Left forelimb (tissue), 1 donor: ENCODE results near the gene SRGAP1.
"Not testable (repeated sequence)": the region's sequence is repeated elsewhere in the genome, so short reads cannot be mapped to it uniquely, and the experiment has no call there.

Experiments used
- DNase-seq: peaks from one replicate; pipeline ENCODE4 v3.0.0-alpha.2; 2018; ENCODE audit warnings: low spot score

The SRGAP1 gene

DNA sequence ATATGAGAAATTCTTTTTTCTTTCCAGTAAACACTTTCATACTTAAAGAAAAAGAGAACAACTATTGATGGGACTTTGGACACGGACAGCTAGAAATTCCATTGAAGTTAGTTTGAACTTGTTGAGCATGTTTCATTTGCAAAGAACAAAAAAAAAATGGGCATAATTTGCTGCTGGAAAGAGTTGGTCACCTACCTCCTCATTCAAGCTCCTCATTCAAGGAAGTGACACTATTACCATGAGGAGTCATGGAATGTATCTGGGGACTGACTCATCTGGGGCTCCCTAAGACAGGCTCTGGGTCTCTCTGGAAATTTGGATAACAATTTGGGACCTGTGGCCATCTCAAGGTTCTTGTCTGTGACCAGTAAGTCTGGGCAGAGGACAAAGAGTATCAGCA is 327.2 kb downstream of the SRGAP1 start:
- no peak for DNase-seq

DNA sequence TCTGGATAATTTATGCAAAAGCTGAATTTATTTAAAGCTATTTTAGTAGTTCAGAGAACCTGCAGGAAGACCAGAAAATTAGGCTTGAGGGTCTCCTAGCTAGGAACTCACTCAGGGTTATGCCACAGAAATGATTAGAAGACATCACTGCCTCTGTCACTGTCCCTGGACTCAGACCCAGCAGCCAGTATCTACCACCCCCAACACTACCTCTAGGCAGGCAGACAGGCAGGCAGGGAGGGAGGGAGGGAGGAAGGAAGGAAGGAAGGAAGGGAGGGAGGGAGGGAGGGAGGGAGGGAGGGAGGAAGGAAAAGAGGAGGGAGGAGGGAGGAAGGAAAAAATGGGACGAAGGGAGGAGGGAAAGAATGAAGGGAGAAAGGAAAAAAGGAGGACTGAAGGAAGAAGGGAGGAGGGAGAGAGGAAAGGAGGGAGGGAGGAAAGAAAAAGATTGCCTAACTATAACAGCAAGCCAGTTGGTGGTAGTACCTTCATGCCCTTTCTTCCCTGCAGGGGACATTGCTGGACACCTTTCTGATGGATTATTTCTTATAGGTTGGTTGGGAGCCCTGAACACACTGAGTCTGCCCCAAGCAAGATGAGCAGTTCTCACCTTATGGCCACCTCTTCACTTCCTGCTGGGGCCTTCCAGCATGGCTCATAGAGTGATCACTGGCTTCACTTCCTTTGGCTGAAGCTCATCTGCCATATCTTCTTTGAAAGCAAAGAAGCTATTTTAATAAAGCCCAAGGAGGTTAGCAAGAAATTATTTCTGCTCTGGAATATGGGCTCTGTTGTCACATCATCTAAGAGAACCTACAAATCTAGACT is 327.9 kb downstream of the SRGAP1 start:
- no peak for DNase-seq

DNA sequence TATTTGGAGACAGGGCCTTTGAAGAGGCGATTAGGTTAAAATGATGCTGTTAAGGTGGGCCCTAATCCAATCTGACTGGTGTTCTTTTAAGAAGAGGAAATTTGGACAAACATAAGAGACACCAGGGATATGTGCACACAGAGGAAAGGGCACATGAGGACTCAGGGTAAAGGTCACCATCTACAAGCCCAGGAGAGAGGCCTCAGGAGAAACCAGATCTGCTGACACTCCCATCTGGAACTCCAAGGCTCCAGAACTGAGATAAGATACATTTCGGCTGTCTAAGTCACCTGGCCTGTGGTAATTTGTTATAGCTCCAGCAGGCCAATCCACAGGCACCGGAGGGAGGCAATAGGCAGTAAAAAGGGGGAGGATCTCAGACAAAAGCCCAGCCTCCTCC is 329.0 kb downstream of the SRGAP1 start:
- no peak for DNase-seq

DNA sequence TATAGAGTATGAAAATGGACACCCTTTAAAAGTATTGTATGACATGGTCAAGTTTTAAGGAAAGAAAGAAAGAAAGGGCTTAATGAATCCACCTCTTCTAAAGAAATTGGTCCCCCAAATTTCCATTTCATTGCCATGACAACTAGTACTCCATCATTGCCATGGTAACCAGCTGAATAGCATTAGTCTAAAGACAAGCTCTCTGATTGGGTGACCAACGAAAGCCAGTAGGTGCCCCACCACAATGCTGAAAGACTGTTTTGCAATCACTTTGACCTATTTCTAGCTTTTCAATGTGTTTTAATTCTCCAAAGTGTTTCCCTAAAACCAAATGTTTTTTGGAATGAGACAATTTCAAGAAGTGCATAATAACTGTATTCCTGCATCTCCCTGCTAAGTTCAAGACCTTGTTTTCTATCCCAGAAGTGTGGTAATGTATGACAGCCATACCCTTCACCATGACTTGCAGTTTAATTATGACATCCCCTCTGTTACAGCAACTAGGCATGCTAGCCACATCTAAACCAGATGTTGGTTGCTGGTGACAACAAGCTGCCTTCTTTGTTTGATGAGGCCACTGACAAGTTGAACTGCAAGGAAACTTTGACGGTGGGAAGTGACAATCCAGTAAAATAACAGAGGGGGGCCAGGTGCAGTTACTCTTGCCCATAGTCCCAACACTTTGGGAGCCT is 330.9 kb downstream of the SRGAP1 start:
- no peak for DNase-seq

DNA sequence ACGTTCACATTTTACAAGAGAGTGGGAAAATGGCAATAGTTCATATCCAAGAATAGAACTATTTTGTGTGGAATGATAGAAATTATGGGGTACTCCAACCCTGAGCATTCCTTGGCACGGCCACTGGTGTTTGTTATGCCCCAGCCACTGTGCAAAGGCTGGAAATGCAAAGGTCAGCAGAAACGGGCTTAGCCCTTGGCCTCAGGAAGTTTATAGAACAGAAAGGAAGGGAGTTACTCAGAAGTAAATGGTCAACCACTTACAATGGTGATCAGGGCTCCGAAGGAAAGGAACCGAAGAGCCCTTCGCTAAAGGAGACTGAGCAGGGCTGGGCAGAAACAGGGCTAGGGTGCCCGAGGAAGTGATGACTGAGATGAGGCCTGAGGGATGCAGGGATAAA is 332.5 kb downstream of the SRGAP1 start:
- no peak for DNase-seq

DNA sequence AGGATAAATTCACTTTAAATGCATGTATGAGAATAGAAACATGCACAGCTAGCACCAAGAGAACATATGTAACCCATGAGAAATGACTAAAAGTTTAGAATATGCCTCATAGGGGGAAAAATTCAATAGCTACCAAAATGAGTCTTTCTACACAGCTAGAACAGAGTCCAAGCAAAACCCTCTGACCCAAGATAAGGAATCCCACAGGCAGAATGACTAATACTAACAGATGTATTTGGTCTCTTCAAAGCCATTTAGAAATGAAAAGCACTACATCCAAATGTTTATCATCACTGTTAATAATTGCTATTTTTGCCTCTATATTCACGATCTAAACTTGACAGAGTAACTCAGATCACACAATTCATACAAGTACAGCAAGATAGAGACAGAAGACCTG is 333.6 kb downstream of the SRGAP1 start:
- no peak for DNase-seq

DNA sequence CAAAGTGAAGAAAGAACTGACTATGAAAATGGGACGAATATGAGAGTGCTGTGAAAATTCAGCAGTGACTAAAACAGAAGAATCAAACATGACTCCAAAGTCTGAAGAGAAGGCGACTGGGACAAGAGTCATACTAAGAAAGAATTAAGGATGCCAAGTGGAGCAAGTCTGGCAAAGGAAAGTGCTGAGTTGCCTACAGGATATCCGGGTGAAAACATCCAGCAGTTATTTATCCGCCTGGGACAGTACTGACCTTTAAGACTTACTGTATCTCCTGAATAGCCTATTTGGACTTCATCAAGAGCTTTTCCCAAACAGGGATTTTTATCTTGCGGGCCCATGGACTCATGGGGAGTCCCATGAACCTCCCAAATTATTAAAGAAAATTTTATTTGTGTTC is 336.5 kb downstream of the SRGAP1 start:
- no peak for DNase-seq

DNA sequence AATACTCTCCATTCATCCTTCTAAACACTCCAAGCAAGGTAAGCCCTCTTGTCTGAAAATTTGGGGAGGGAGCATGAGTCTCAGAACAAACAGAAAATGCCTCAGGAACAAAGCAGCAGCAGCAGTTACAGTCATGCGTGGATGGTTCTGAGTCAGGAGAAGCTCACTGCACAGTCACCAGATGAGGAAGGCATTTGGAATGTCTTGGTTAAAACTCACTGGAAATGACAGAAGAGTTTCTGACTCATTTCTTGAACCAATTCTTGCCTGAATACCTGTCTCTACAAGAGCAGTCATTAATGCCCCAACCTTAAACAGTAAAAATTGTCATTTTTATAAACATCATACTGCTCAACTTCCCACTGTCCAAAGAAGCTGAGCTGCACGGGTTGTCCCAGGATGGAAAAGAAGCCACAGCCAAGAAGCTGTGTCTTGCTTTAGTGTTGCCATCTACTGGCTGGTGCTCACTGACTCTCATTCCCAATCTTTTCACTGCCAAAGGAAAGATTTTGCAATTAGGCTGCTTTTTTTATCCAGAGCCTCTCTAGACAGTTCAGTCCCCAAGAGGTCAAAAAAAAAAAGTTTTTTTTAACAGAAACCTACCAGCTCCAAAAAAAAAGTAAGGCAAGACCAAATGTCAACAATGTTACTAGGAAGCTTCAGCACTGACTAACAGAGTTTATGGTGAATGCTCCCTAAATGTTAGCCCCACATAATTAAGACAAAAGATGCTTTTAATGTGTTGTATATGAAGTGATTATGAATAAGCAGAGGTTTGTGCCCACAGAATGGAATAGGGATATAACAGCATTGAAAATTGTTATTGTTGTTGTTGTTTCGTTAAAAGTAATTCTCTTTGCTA is 337.2 kb downstream of the SRGAP1 start:
- no peak for DNase-seq

DNA sequence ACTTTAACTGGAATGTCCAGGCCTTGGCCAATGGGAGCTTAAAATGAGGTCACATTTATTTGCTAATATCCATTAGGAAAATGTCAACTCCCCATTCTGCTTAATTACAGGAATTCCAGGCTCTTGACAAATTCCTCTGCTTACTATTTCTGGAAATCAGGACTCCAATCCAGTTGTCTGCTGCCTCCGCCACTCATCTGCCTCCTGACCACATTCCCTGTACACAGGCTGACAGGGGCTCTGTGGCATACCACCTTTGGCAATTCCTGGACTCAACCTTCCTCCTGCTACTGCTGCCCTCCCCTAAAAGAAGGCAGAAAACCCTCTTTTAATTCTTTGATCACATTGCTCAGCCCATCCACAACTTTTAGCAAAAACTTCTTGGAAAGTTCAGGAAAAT is 339.7 kb downstream of the SRGAP1 start:
- no peak for DNase-seq

DNA sequence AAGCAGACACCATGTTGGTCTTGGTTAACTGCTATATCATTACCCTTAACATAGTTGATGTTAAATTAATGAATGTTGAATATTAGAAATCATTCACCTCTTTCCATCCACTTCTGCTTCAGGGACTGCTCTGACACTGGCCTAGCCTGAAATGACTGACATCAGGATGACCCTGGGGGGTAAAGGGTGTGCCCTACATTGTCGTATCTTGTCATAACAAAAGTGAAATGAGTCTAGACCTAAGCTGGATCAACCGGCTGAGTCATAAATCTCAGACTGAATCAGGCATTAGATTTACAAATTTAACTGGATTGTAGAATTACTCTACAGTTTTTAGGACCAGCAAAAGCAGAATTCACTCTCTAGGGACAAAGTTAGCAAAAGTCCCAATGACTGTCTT is 342.3 kb downstream of the SRGAP1 start:
- DNase-seq, result no peak

DNA sequence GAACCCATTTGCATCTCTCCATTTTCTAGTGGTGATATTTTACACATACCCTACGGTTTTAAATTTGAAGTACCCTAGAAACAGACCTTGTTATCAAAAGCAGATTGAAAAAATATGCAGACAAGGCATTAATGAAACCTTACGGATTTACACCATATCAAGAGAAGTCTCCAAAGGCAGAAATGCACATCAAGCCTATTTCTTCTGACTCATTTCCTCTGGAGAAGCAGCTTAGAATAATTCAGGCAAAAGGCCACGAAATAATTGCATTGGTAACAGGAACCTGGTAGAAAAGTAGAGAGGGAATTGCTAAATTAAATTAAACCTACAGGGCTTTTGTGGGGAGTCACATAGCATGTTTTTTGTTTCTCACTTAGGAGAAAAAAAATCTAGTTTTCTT is 342.9 kb downstream of the SRGAP1 start:
- DNase-seq, result no peak

DNA sequence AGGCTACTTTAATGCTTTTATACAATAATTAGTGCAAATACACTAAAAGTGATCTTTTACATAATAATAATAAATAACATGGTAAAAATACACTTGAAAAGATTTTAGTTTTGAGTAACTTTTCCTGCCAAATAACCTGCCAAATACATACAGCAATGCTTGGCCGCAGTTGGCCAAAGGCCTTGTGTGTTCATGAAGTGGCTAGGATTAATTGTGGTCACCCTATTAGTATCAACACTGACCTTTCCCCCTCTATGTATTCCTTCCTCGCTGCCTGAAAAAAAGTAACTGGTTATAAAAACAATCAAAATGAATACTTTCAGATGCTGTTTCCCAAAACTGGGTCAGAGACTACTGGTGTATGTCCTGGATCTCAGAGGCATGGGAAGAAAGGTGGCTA is 343.3 kb downstream of the SRGAP1 start:
- no peak for DNase-seq

DNA sequence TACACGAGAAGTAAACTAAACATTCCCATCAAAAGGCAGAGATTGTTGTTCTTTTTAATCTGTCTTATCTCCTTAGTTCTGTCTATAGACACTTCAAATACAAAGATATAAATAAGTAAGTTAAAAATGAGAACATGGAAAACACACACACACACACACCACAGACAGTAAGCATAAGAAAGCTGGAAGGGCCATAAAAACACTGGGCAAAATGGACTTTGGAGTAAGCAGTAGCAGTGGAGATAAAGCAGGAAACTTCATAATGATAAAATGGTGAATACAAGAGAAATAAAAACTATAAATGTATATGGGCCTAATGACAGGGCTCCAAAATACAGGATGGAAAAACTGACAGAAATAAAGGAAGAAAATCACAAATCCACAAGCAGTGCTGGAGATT is 345.0 kb downstream of the SRGAP1 start:
- no peak for DNase-seq

DNA sequence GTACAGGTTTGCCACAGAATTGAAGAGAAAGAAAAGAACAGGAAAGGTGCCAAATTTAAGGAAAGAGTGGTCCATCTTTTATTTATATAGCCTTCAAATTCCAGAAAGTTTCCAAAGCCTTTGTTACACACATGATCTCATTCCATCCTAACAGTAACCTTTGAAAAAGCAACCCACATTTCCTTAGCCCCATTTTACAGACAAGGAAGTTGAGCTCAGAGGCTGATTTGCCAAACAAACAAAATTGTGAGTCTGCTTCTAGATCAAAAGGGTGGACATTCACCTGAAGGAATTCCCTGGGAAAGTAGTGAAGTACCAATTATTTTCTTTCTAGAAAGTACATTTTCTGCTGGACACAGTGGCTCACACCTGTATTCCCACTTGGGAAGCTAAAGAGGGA is 345.6 kb downstream of the SRGAP1 start:
- DNase-seq, result no peak

DNA sequence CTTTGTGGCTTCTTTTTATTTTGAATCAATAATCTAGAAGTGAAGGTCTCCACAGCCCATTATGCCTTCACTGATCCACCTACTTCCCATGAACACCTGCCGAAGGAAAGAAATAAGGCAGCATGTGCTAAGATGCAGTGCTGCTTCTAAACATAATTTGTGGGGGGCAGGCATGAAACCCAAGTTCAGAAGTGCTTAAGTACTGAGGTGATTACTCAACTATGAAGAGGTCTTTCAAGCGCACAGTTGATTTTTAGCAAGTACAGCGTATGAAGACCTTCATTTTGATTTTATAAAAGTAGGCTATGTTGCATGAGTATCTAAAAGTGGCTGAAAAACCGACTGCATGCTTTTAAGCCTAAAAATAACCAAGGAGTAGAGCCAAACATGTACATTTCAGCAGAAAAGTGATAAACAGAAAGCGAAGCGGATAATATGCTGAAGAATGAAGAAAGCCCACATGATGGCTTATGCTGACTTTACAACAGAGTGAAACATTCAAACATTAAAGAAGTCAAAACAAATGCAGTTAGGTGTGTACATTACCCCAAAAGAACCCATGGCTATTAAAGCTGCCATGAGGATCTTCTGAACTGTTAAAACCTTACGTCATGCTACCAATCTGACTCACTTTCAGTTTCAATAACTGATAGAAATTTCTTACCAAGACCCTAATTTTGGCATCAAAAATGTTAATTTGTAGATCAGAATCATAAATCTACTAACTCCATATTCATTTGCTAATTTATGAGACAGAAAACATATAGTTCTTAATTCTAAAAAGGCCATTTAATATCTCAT is 348.3 kb downstream of the SRGAP1 start:
- DNase-seq, result no peak

DNA sequence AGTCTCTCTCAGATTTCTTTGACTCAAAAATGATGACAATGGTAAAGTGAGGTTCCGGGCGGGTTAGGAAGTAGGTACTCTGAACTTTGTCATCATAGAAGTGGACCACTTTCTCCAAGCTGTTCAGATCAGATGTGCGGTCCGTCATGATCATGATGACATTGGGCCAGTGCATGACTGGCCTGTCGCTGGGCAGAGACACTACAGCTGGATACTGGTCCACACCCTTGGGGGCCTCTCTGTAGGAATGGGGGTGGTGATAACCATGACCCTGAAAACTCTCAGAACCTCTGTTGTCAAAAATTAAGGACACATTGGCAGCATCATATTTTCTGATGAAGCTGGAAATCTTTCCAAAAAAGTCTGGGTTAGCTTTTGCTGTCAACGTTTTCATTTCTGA is 349.4 kb downstream of the SRGAP1 start:
- no peak for DNase-seq

DNA sequence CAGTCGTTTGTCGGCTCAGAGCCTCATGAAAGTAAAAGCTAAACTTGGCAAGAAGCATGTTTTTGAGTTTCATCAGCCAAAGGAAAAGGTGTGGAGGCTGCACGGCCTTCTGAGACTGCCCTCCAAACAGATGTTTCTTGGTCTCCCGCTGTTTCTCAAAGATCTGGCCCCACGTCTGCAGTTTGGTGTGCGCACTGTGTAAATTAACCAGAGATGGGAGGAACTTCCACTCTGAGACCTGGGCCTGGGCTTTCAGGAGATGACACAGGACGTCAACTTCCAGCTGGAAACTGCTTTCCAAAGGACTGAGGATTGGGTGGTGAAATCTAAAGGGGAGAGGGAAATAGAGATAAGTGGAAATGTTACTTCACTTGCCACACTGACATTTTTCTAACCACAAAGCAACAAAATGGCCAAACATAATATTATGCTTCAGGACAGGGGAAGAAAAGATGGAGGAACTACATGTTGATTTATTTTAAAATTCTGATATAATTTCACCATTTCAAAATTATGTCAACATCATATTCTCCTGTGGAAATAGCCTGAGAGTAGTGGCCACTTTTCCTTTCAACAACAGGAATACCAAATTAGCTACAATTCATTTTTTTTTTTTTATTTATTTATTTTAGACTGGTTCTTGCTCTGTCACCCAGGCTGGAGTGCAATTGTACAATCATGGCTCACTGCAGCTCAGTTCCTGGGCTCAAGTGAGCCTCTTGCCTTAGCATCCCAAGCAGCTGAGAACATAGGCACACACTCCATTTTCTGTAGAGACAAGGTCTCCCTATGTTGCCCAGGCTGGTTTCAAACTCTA is 350.0 kb downstream of the SRGAP1 start:
- no peak for DNase-seq

DNA sequence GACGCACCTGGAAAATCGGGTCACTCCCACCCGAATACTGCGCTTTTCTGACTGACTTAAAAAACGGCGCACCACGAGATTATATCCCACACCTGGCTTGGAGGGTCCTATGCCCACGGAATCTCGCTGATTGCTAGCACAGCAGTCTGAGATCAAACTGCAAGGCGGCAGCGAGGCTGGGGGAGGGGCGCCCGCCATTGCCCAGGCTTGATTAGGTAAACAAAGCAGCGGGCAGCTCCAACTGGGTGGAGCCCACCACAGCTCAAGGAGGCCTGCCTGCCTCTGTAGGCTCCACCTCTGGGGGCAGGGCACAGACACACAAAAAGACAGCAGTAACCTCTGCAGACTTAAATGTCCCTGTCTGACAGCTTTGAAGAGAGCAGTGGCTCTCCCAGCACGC is 351.3 kb downstream of the SRGAP1 start:
- not testable (repeated sequence) for DNase-seq

DNA sequence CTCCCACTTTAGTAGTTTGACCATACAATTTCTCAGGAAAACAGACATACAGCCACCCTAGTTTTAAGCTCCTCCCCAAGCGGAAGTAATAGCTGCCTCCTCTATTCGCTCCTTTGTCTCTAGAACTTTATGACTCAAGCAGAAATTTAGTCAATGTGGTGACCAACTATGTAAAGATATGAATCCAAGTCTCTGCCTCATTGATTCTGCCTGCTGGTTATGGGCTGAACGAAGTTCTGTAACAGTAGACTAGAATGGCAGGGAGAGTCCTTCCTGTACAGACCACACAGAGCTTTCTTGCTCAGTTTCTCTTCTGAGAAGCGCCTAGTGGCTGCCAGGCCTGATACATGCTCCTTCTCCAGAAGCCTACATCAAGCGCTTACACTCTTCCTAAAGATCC is 358.5 kb downstream of the SRGAP1 start:
- DNase-seq, result no peak

DNA sequence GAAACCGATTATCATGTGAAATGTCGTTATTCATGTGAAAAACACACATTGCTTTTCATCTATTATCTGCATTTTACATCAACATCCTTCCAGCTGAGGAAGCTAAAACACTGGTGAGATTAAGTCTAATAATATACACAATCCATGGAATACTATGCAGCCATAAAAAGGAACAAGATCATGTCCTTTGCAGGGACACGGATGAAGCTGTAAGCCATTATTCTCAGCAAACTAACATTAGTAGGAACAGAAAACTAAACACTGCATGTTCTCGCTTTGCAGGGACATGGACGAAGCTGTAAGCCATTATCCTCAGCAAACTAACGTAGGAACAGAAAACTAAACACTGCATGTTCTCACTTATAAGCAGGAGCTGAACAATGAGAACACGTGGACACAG is 359.3 kb downstream of the SRGAP1 start:
- no peak for DNase-seq

DNA sequence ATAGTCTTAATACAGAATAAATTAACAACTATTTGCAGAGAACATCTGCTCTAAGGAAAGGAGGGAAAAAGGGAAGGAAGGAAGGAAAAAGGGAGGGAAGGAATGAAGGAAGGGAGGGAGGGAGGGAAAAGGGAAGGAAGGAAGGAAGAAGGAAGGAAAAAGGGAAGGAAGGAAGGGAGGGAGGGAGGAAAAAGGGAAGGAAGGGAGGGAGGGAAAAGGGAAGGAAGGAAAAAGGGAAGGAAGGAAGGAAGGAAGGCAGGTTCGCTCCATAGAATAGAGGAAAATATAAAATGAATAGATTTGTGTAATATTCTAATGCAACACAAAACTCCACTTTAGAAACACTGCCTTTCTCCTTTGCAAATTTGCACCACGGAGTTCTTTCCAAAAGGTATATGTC is 361.0 kb downstream of the SRGAP1 start:
- DNase-seq, result no peak
